ENCODE measurements around the gene NR3C2. TPM values are rescaled to one million over a fixed set of nuclear protein-coding genes. Genes with fewer than 3 reads are reported as not detected.

The NR3C2 gene
- total RNA-seq, 2 donors from 2014 or later: 0.44 to 0.82 TPM

DNA sequence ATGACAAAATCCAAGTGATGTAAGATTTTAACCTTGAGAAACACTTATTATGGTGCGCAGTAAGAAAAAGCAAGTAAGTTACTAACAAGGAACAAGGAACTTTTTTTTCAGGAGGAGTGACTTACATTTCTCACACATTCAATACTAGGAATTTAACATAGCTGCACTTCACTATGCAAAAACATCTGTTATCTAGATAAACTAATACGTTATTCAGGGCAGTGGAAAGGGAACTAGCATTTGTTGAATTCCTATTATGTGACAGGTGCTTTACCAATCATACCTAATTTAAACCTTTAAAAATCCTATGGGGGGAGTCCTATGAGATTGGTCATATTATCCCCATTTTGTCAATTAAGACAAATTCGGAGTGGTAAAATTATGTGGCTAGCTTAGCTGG, 238.0 kb downstream of the NR3C2 start:
- Histone ChIP-seq H3K4me1 (ENCODE audit: control insufficient read depth, insufficient read depth, low read length) (no peaks in the 10 kb centered on the region), H3K9me3 (ENCODE audit: control insufficient read depth, low read length) (no peaks in the 10 kb centered on the region), H3K4me3 (ENCODE audit: low read length) (no peak overlapping the region), H3K36me3 (ENCODE audit: control insufficient read depth, insufficient read depth, low read length) (no peaks in the 10 kb centered on the region), H3K27ac (ENCODE audit: low read depth, low read length) (no peak overlapping the region), H3K9ac (ENCODE audit: extremely low read depth, low read length, poor library complexity, severe bottlenecking) (no peak overlapping the region), H3K27me3 (ENCODE audit: control insufficient read depth, insufficient read depth, low read length, poor library complexity, severe bottlenecking) (no peaks in the 10 kb centered on the region)
- peaks cover 2% of the 10 kb centered on the region for H3K4me1 Mint-ChIP-seq
- no peak for DNase-seq
- no peaks in the 10 kb centered on the region for H3K9me3 Mint-ChIP-seq
- no peaks in the 10 kb centered on the region for H3K36me3 Mint-ChIP-seq (ENCODE audit: low read depth)
- 93% methylated on average over 3 of the region's 3 CpGs; no CpG with 5 or more reads in 1 of the 2 experiments for WGBS, 2 experiments (ENCODE audit: insufficient coverage in 1 of 2, insufficient read length in 1 of 2)
- H3K27ac Mint-ChIP-seq: no peak overlapping the region
- no peaks in the 10 kb centered on the region for H3K27me3 Mint-ChIP-seq (ENCODE audit: insufficient read depth)
- no peak overlapping the region for H3K4me3 Mint-ChIP-seq
- no peak for TF ChIP-seq CTCF (conservative IDR thresholded peaks at IDR 0.05)

GRCh38 chr4:148203056-148203898, 238.9 kb downstream of the NR3C2 start:
- 59 to 67% methylated on average over 1 to 13 of the region's 14 CpGs for WGBS, 2 experiments (ENCODE audit: insufficient coverage in 1 of 2, insufficient read length in 1 of 2)
- Mint-ChIP-seq H3K27me3 (ENCODE audit: insufficient read depth) (no peaks in the 10 kb centered on the region), H3K4me3 (no peak overlapping the region), H3K9me3 (no peaks in the 10 kb centered on the region), H3K36me3 (ENCODE audit: low read depth) (no peaks in the 10 kb centered on the region), H3K4me1 (peaks cover 2% of the 10 kb centered on the region), H3K27ac (no peak overlapping the region)
- no peak for DNase-seq
- no peaks in the 10 kb centered on the region for H3K36me3 ChIP-seq (ENCODE audit: control insufficient read depth, insufficient read depth, low read length)
- no peak overlapping the region for H3K4me3 ChIP-seq (ENCODE audit: low read length)
- no peak for TF ChIP-seq CTCF (conservative IDR thresholded peaks at IDR 0.05)
- no peaks in the 10 kb centered on the region for H3K27me3 ChIP-seq (ENCODE audit: control insufficient read depth, insufficient read depth, low read length, poor library complexity, severe bottlenecking)
- H3K27ac ChIP-seq (ENCODE audit: low read depth, low read length): no peak overlapping the region
- no peaks in the 10 kb centered on the region for H3K9me3 ChIP-seq (ENCODE audit: control insufficient read depth, low read length)
- H3K4me1 ChIP-seq (ENCODE audit: control insufficient read depth, insufficient read depth, low read length): no peaks in the 10 kb centered on the region
- no peak overlapping the region for H3K9ac ChIP-seq (ENCODE audit: extremely low read depth, low read length, poor library complexity, severe bottlenecking)

- no peak overlapping the region for H3K9ac ChIP-seq (ENCODE audit: extremely low read depth, low read length, poor library complexity, severe bottlenecking)
- no peaks in the 10 kb centered on the region for H3K27me3 ChIP-seq (ENCODE audit: control insufficient read depth, insufficient read depth, low read length, poor library complexity, severe bottlenecking)
- H3K27ac ChIP-seq (ENCODE audit: low read depth, low read length): no peak overlapping the region
- no peaks in the 10 kb centered on the region for H3K4me1 ChIP-seq (ENCODE audit: control insufficient read depth, insufficient read depth, low read length)
- no peaks in the 10 kb centered on the region for H3K36me3 ChIP-seq (ENCODE audit: control insufficient read depth, insufficient read depth, low read length)
- H3K27ac Mint-ChIP-seq: no peak overlapping the region
- H3K4me3 ChIP-seq (ENCODE audit: low read length): no peak overlapping the region
- WGBS, 2 experiments (ENCODE audit: insufficient coverage in 1 of 2, insufficient read length in 1 of 2): 86 to 94% methylated on average over 2 to 3 of the region's 3 CpGs
- no peak overlapping the region for H3K4me3 Mint-ChIP-seq
- no peak for DNase-seq
- no peaks in the 10 kb centered on the region for H3K36me3 Mint-ChIP-seq (ENCODE audit: low read depth)
- H3K4me1 Mint-ChIP-seq: peaks cover 2% of the 10 kb centered on the region
- no peaks in the 10 kb centered on the region for H3K9me3 ChIP-seq (ENCODE audit: control insufficient read depth, low read length)
- H3K9me3 Mint-ChIP-seq: no peaks in the 10 kb centered on the region
- no peaks in the 10 kb centered on the region for H3K27me3 Mint-ChIP-seq (ENCODE audit: insufficient read depth)
- no peak for TF ChIP-seq CTCF (conservative IDR thresholded peaks at IDR 0.05)
These were observed 241.3 kb downstream of the NR3C2 start for GRCh38 chr4:148200960-148201359.
